Measurements from ENCODE around the gene OR56B1. TPM values are rescaled to one million over a fixed set of nuclear protein-coding genes. Genes with fewer than 3 reads are reported as not detected.
"Not testable (repeated sequence)": the region's sequence is repeated elsewhere in the genome, so short reads cannot be mapped to it uniquely, and the experiment has no call there.

OR56B1 gene
- under 1 TPM in 5 of 6 donors, not detected in 1; 0.16 to 0.32 (median 0.18) TPM for polyA plus RNA-seq (ENCODE audit: low read depth in 6 of 6)

- peaks cover 0 to 16% (median 8%) of the 10 kb centered on the region in 7 donors for H3K9me3 Mint-ChIP-seq
- ATAC-seq (ENCODE audit: low read depth in 2 of 2) (no peak), DNase-seq (no peak)
- H3K27me3 Mint-ChIP-seq: peaks cover 0 to 6% (median 0%) of the 10 kb centered on the region in 3 donors
- no peak within 1 kb of the TSS for H3K27ac Mint-ChIP-seq
- H3K36me3 Mint-ChIP-seq: peaks cover 28% of the 10 kb centered on the region in 2 donors
- peak within 1 kb of the TSS in 1 of 8 donors; percentile 57 for H3K4me3 Mint-ChIP-seq
- H3K4me1 Mint-ChIP-seq: no peaks in the 10 kb centered on the region
Measured at GRCh38 chr11:5736396-5736795, at the start of gene OR56B1. Gene OR56B1, plus strand, starts transcription at chr11:5736448. Its CDS starts 69 bp downstream, at chr11:5736517.

GRCh38 chr11:5688482-5688881 is 47.8 kb upstream of the OR56B1 start:
- ATAC-seq (ENCODE audit: low read depth in 2 of 2): no peak
- peak overlapping the region in 5 of 6 donors; percentile 13 to 97 (median 72) for H3K27ac Mint-ChIP-seq
- no peaks in the 10 kb centered on the region for H3K27me3 Mint-ChIP-seq
- no peak for DNase-seq
- peaks cover 46 to 68% (median 58%) of the 10 kb centered on the region in 3 donors for H3K4me1 Mint-ChIP-seq
- H3K4me3 Mint-ChIP-seq: peak overlapping the region in 7 of 8 donors; percentile 12 to 51 (median 28)
- no peaks in the 10 kb centered on the region for H3K9me3 Mint-ChIP-seq
- H3K36me3 Mint-ChIP-seq: peaks cover 4 to 15% of the 10 kb centered on the region in 2 donors

GRCh38 chr11:5689551-5689983 is 46.7 kb upstream of the OR56B1 start, which contains the start of gene TRIM22:
Gene TRIM22, plus strand, starts transcription at chr11:5689790. Its CDS starts 6,443 bp downstream, at chr11:5696233.
- ATAC-seq (ENCODE audit: low read depth in 2 of 2) (peak; percentile 82 to 86), DNase-seq (peak; percentile 83)
- Mint-ChIP-seq H3K36me3 (peaks cover 13 to 22% of the 10 kb centered on the region in 2 donors), H3K4me1 (peaks cover 44 to 66% (median 57%) of the 10 kb centered on the region in 3 donors), H3K27me3 (no peaks in the 10 kb centered on the region), H3K4me3 (peak within 1 kb of the TSS; percentile 90 to 100 (median 96)), H3K27ac (peak within 1 kb of the TSS; percentile 95 to 99 (median 96)), H3K9me3 (no peaks in the 10 kb centered on the region)

- H3K4me1 Mint-ChIP-seq: peaks cover 44 to 66% (median 57%) of the 10 kb centered on the region in 3 donors
Measured at GRCh38 chr11:5690216-5690615, 46.0 kb upstream of the OR56B1 start.

GRCh38 chr11:5690736-5691135 is 45.5 kb upstream of the OR56B1 start:
- peaks cover 21 to 31% of the 10 kb centered on the region in 2 donors for H3K36me3 Mint-ChIP-seq
- H3K4me1 Mint-ChIP-seq: peaks cover 48 to 65% (median 59%) of the 10 kb centered on the region in 3 donors
- H3K27ac Mint-ChIP-seq: peak overlapping the region; percentile 95 to 99 (median 96)
- H3K27me3 Mint-ChIP-seq: no peaks in the 10 kb centered on the region
- DNase-seq: no peak
- ATAC-seq (ENCODE audit: low read depth in 2 of 2): no peak
- H3K9me3 Mint-ChIP-seq: no peaks in the 10 kb centered on the region
- peak overlapping the region; percentile 90 to 100 (median 96) for H3K4me3 Mint-ChIP-seq

More at GRCh38 chr11:5690216-5690615, 46.0 kb upstream of the OR56B1 start:
- Mint-ChIP-seq H3K36me3 (peaks cover 20 to 29% of the 10 kb centered on the region in 2 donors), H3K27ac (peak overlapping the region; percentile 95 to 99 (median 96)), H3K27me3 (no peaks in the 10 kb centered on the region), H3K4me3 (peak overlapping the region; percentile 90 to 100 (median 96)), H3K9me3 (no peaks in the 10 kb centered on the region)
- no peak for ATAC-seq (ENCODE audit: low read depth in 2 of 2)
- DNase-seq: no peak

- Mint-ChIP-seq H3K4me1 (peaks cover 51 to 68% (median 62%) of the 10 kb centered on the region in 3 donors), H3K27ac (peak overlapping the region; percentile 95 to 99 (median 96)), H3K36me3 (peaks cover 21 to 31% of the 10 kb centered on the region in 2 donors), H3K4me3 (peak overlapping the region; percentile 90 to 100 (median 96))
- DNase-seq; H3K27me3 Mint-ChIP-seq; ATAC-seq (ENCODE audit: low read depth in 2 of 2); H3K9me3 Mint-ChIP-seq: not testable (repeated sequence)
Measured at GRCh38 chr11:5691238-5691963, 44.8 kb upstream of the OR56B1 start.

GRCh38 chr11:5691964-5692361 is 44.3 kb upstream of the OR56B1 start:
- Mint-ChIP-seq H3K27me3 (no peaks in the 10 kb centered on the region), H3K36me3 (peaks cover 21 to 31% of the 10 kb centered on the region in 2 donors), H3K4me3 (peak overlapping the region; percentile 90 to 100 (median 96)), H3K9me3 (no peaks in the 10 kb centered on the region), H3K27ac (peak overlapping the region; percentile 90 to 97 (median 96)), H3K4me1 (peaks cover 53 to 71% (median 62%) of the 10 kb centered on the region in 3 donors)
- DNase-seq: peak; percentile 45
- ATAC-seq (ENCODE audit: low read depth in 2 of 2): peak; percentile 24 to 25

GRCh38 chr11:5694642-5695041 is 41.6 kb upstream of the OR56B1 start:
- no peak for DNase-seq
- no peak for ATAC-seq (ENCODE audit: low read depth in 2 of 2)
- Mint-ChIP-seq H3K4me3 (peak overlapping the region in 7 of 8 donors; percentile 35 to 77 (median 59)), H3K9me3 (no peaks in the 10 kb centered on the region), H3K27me3 (no peaks in the 10 kb centered on the region), H3K36me3 (peaks cover 31% of the 10 kb centered on the region in 2 donors), H3K4me1 (peaks cover 54 to 67% (median 64%) of the 10 kb centered on the region in 3 donors), H3K27ac (peak overlapping the region in 5 of 6 donors; percentile 8 to 97 (median 86))

DNA sequence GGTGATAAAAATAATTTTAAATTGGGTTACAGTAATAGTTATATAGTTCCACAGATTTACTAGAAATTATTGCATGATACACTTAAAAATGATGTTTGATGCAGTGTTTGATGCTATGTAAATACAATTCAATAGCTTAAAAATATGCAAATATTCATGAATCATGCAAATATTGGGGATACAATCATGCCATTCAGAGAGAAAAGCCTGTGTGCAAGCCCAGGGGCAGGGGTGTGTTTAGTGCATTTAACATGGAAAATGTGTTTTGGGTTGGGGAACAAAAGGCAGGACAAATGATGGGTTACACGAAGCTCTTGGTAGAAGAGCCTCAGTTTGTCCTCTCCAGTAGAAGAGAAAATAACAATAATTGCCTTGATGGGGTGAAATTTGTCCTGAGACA is 40.7 kb upstream of the OR56B1 start:
- Mint-ChIP-seq H3K27ac (peak overlapping the region in 4 of 6 donors; percentile 11 to 70 (median 47)), H3K4me1 (peaks cover 47 to 73% (median 59%) of the 10 kb centered on the region in 3 donors), H3K9me3 (no peaks in the 10 kb centered on the region), H3K36me3 (peaks cover 22 to 32% of the 10 kb centered on the region in 2 donors), H3K27me3 (no peaks in the 10 kb centered on the region), H3K4me3 (peak overlapping the region in 3 of 8 donors; percentile 50 to 77 (median 77))
- ATAC-seq (ENCODE audit: low read depth in 2 of 2) (no peak), DNase-seq (no peak)

DNA sequence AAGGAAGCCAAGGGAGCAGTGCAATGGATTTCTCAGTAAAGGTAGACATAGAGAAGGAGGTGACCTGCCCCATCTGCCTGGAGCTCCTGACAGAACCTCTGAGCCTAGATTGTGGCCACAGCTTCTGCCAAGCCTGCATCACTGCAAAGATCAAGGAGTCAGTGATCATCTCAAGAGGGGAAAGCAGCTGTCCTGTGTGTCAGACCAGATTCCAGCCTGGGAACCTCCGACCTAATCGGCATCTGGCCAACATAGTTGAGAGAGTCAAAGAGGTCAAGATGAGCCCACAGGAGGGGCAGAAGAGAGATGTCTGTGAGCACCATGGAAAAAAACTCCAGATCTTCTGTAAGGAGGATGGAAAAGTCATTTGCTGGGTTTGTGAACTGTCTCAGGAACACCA is 40.0 kb upstream of the OR56B1 start:
- H3K4me3 Mint-ChIP-seq: peak overlapping the region in 3 of 8 donors; percentile 52 to 77 (median 64)
- H3K27me3 Mint-ChIP-seq: no peaks in the 10 kb centered on the region
- ATAC-seq (ENCODE audit: low read depth in 2 of 2) (no peak), DNase-seq (no peak)
- H3K9me3 Mint-ChIP-seq: no peaks in the 10 kb centered on the region
- H3K36me3 Mint-ChIP-seq: peaks cover 16 to 34% of the 10 kb centered on the region in 2 donors
- H3K4me1 Mint-ChIP-seq: peaks cover 47 to 76% (median 59%) of the 10 kb centered on the region in 3 donors
- H3K27ac Mint-ChIP-seq: peak overlapping the region in 4 of 6 donors; percentile 54 to 69 (median 63)

GRCh38 chr11:5698281-5698680 is 38.0 kb upstream of the OR56B1 start:
- Mint-ChIP-seq H3K27me3 (no peaks in the 10 kb centered on the region), H3K4me1 (peaks cover 44 to 70% (median 56%) of the 10 kb centered on the region in 3 donors), H3K9me3 (no peaks in the 10 kb centered on the region), H3K36me3 (peaks cover 24 to 30% of the 10 kb centered on the region in 2 donors), H3K27ac (peak overlapping the region in 4 of 6 donors; percentile 24 to 77 (median 71)), H3K4me3 (peak overlapping the region in 2 of 8 donors; percentile 54 to 65)
- ATAC-seq (ENCODE audit: low read depth in 2 of 2): no peak
- DNase-seq: no peak

DNA sequence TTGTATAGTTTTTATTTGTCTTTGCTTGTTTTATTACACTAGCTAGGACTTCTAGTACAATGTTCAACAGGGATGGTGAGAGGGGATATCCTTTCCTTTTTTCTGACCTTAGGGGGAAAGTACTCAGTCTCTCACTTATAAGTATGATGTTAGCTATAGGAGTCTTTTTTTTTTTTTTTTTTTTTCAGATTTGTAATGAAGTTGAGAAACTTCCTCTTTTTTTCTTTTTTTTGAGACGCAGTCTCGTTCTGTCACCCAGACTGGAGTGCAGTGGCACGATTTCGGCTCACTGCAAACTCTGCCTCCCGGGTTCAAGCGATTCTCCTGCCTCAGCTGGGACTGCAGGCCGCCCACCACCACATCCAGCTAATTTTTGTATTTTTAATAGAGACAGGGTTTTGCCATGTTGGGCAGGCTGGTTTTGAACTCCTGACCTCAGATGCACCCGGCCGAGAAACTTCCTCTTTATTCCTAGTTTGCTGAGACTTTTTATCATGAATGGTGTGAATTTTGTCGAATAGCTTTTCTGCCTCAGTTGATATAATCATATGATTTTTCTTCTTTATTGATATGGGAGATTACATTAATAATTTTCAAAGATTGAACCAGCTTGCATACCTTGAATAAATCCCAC is 35.7 kb upstream of the OR56B1 start:
- Mint-ChIP-seq H3K36me3 (peaks cover 21 to 22% of the 10 kb centered on the region in 2 donors), H3K4me3 (peak overlapping the region; percentile 60 to 93 (median 89)), H3K4me1 (peaks cover 33 to 65% (median 55%) of the 10 kb centered on the region in 3 donors), H3K9me3 (no peaks in the 10 kb centered on the region), H3K27me3 (no peaks in the 10 kb centered on the region), H3K27ac (peak overlapping the region; percentile 84 to 97 (median 96))
- DNase-seq (peak; percentile 57), ATAC-seq (ENCODE audit: low read depth in 2 of 2) (peak; percentile 75 to 89)

- no peak for DNase-seq
- Mint-ChIP-seq H3K4me1 (peaks cover 30 to 60% (median 52%) of the 10 kb centered on the region in 3 donors), H3K4me3 (peak overlapping the region in 7 of 8 donors; percentile 60 to 93 (median 89)), H3K36me3 (peaks cover 22 to 27% of the 10 kb centered on the region in 2 donors), H3K27ac (peak overlapping the region in 5 of 6 donors; percentile 62 to 97 (median 86)), H3K27me3 (no peaks in the 10 kb centered on the region), H3K9me3 (no peaks in the 10 kb centered on the region)
- ATAC-seq (ENCODE audit: low read depth in 2 of 2): no peak
Measured at GRCh38 chr11:5701055-5701577, 35.1 kb upstream of the OR56B1 start.
